Parathyroid adenoma (tissue), 2 donors: ENCODE measurements around the gene LAMA5.

Experiments used
- H2AFZ ChIP-seq: fragments of 300-600 bp; sonication (generic); one replicate; pipeline ENCODE4 v1.7.0; 2017; ENCODE audit warnings: antibody characterized with exemption, mild to moderate bottlenecking
- H3K27ac ChIP-seq: fragments of 300-600 bp; sonication (generic); one replicate; pipeline ENCODE4 v1.7.0; 2017
- H3K27me3 ChIP-seq: fragments of 300-600 bp; sonication (generic); one replicate; pipeline ENCODE4 v1.7.0; 2017; ENCODE audit warnings: low read length; ENCODE audit not compliant: control insufficient read depth, insufficient read depth
- H3K36me3 ChIP-seq: fragments of 300-600 bp; sonication (generic); one replicate; pipeline ENCODE4 v1.7.0; 2017; ENCODE audit warnings: low read length; ENCODE audit not compliant: control insufficient read depth, insufficient read depth
- H3K4me1 ChIP-seq: fragments of 300-600 bp; sonication (generic); one replicate; pipeline ENCODE4 v1.7.0; 2017; ENCODE audit warnings: control low read depth
- H3K4me2 ChIP-seq: fragments of 300-600 bp; sonication (generic); one replicate; pipeline ENCODE4 v1.7.0; 2017; ENCODE audit warnings: low read length
- H3K4me3 ChIP-seq: fragments of 300-600 bp; sonication (generic); one replicate; pipeline ENCODE4 v1.7.0; 2017; ENCODE audit warnings: low read depth, low read length
- H3K79me2 ChIP-seq: fragments of 300-600 bp; sonication (generic); one replicate; pipeline ENCODE4 v1.7.0; 2017; ENCODE audit warnings: control low read depth
- H3K9ac ChIP-seq: fragments of 300-600 bp; sonication (generic); one replicate; pipeline ENCODE4 v1.7.0; 2017; ENCODE audit warnings: mild to moderate bottlenecking
- H3K9me3 ChIP-seq: fragments of 300-600 bp; sonication (generic); one replicate; pipeline ENCODE4 v1.7.0; 2017; ENCODE audit warnings: low read length; ENCODE audit not compliant: control insufficient read depth
- TF ChIP-seq, protein P1 (sequence below): fragments of 300-600 bp; sonication (generic); IDR thresholded peaks from one replicate; pipeline ENCODE4 v1.7.0; 2017; ENCODE audit warnings: antibody characterized with exemption, mild to moderate bottlenecking
- donor health status: primary hyperparathyroidism.

Gene LAMA5

DNA sequence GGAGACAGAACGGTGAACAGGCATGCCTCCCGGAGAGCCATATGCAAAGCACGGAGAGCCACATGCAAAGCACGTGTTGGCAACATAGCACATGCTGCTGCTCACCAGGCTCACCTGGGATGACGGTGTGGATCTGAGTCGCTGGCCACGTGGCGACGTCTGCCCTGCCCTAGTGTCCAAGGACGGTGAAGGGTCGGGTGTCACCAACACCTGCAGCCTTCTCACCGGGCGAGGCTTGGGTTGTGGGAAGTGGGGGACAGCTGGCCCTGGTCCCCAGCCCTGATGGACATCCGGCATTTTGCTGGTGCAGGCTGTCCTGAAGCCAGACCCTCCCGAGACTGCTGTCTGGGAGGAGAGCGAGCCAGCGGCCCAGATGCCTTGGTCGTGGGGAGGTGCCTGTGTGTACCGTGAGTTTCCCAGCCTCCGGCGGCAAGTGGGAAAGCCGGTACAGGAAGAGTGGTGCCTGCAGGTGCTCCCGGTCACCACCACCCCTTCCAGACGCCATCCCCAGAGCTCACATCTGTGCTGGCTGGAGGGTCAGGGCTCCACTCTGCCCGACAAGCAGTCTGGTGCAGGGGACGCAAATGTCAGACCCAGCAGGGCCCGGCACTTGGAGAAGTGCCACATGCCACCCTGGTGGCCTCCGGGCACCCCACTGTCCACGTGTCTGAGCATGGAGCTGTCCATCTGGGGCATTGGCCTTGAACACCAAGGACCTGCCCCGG, 70.2 kb downstream of the LAMA5 start:
- Histone ChIP-seq H3K9ac (no peak overlapping the region), H3K36me3 (no peaks in the 10 kb centered on the region), H2AFZ (no peak overlapping the region), H3K4me1 (no peaks in the 10 kb centered on the region), H3K27ac (no peak overlapping the region), H3K79me2 (no peaks in the 10 kb centered on the region), H3K27me3 (no peaks in the 10 kb centered on the region), H3K4me2 (no peak overlapping the region), H3K9me3 (no peaks in the 10 kb centered on the region), H3K4me3 (no peak overlapping the region)
- TF ChIP-seq, protein P1, sequence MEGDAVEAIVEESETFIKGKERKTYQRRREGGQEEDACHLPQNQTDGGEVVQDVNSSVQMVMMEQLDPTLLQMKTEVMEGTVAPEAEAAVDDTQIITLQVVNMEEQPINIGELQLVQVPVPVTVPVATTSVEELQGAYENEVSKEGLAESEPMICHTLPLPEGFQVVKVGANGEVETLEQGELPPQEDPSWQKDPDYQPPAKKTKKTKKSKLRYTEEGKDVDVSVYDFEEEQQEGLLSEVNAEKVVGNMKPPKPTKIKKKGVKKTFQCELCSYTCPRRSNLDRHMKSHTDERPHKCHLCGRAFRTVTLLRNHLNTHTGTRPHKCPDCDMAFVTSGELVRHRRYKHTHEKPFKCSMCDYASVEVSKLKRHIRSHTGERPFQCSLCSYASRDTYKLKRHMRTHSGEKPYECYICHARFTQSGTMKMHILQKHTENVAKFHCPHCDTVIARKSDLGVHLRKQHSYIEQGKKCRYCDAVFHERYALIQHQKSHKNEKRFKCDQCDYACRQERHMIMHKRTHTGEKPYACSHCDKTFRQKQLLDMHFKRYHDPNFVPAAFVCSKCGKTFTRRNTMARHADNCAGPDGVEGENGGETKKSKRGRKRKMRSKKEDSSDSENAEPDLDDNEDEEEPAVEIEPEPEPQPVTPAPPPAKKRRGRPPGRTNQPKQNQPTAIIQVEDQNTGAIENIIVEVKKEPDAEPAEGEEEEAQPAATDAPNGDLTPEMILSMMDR: no peak

DNA sequence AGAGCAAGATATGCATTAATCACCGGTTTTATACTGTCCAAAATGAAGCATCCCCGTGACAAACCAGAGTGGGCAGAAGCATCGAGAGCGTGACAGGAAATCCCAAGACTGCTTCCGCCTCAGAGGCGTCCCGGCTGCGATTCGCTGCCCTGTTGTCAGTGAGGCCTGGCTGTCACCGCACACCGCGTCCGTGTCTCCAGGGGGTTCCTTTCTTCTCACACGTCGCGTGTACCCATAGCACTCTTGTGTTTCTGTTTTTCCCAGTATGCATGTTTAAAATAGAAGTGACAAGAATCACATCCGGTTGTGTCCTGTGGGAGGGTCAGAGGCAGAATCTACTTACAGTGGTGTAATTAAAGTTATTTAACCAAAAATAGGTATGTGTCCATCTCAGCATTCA, 72.6 kb downstream of the LAMA5 start:
- Histone ChIP-seq H3K36me3 (no peaks in the 10 kb centered on the region), H3K27ac (no peak overlapping the region)
- TF ChIP-seq, protein P1: no peak

DNA sequence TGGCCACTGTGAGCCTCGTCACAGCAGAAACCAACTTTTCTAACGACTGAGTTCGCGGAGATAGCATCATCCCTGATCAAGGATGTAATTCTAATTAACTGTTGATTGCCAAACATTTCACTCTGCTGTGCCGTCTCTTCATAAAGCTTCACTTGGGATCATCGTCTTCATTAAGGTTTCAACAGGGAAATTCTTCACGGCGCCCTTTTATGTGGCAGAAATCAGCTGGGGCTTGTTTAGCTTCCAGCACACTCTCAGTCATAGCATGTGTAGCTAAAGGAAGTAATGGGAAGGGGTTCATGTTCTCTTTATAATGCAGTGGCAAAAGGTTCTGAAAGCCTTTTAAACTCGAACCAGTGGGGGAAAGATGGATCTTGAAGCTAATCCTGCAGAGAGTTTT, 73.2 kb downstream of the LAMA5 start:
- Histone ChIP-seq H3K27me3 (no peaks in the 10 kb centered on the region), H3K4me1 (no peaks in the 10 kb centered on the region), H3K9me3 (no peaks in the 10 kb centered on the region), H3K36me3 (no peaks in the 10 kb centered on the region), H3K4me3 (no peak overlapping the region), H3K79me2 (no peaks in the 10 kb centered on the region), H3K27ac (no peak overlapping the region), H3K4me2 (no peak overlapping the region), H3K9ac (no peak overlapping the region), H2AFZ (no peak overlapping the region)
- TF ChIP-seq, protein P1: no peak

More for the DNA sequence above, 72.6 kb downstream of the LAMA5 start:
- Histone ChIP-seq H3K4me3 (no peak overlapping the region), H3K9ac (no peak overlapping the region), H3K4me1 (no peaks in the 10 kb centered on the region), H3K9me3 (no peaks in the 10 kb centered on the region), H3K27me3 (no peaks in the 10 kb centered on the region), H2AFZ (no peak overlapping the region), H3K4me2 (no peak overlapping the region), H3K79me2 (no peaks in the 10 kb centered on the region)

DNA sequence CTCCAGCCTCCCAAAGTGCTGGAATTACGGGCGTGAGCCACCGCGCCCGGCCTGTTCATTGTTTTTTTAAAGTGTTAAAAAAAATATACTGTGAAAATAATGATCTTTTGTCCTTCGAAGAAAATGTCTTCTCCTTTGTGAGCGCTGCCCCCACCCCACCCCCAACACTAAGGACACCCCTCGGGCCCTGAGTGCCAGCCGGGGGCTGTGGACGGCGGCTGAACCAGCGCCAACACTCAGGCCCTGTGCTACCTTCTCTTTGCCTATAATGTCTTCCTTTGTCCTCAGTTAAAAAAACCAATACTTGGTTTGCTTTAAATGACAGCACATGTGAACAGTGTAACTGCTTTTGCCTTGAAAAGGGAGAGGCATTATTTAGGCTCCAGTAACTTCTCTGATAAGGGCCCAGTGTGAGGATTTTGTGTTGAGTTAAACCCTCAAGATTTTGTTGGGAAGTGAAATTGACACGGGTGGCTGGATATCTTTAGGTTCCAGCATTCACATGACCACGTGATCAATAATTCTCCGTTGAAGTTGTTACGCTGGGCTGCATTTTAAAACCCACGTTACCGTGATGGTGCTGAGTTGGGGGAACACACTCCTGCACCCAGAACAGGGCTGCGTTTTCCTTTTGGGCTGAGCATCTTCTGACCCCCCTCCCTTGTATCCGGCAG, 73.9 kb downstream of the LAMA5 start:
- Histone ChIP-seq H2AFZ (no peak overlapping the region), H3K27ac (no peak overlapping the region), H3K4me2 (no peak overlapping the region), H3K9me3 (no peaks in the 10 kb centered on the region), H3K27me3 (no peaks in the 10 kb centered on the region), H3K4me3 (no peak overlapping the region), H3K9ac (no peak overlapping the region), H3K36me3 (no peaks in the 10 kb centered on the region), H3K79me2 (no peaks in the 10 kb centered on the region), H3K4me1 (no peaks in the 10 kb centered on the region)
- TF ChIP-seq, protein P1: no peak
